NCI-H2107 treated with DMSO at 0.1 percent for 48 hours (cell line): ENCODE results near the gene RABEP2.
"Not testable (repeated sequence)": the region's sequence is repeated elsewhere in the genome, so short reads cannot be mapped to it uniquely, and the experiment has no call there.

Experiments used
- DNase-seq: peaks from one replicate; lab custom pipeline; 2025; ENCODE audit not compliant: unreplicated experiment; lab: John Stamatoyannopoulos, UW

Gene RABEP2

DNA sequence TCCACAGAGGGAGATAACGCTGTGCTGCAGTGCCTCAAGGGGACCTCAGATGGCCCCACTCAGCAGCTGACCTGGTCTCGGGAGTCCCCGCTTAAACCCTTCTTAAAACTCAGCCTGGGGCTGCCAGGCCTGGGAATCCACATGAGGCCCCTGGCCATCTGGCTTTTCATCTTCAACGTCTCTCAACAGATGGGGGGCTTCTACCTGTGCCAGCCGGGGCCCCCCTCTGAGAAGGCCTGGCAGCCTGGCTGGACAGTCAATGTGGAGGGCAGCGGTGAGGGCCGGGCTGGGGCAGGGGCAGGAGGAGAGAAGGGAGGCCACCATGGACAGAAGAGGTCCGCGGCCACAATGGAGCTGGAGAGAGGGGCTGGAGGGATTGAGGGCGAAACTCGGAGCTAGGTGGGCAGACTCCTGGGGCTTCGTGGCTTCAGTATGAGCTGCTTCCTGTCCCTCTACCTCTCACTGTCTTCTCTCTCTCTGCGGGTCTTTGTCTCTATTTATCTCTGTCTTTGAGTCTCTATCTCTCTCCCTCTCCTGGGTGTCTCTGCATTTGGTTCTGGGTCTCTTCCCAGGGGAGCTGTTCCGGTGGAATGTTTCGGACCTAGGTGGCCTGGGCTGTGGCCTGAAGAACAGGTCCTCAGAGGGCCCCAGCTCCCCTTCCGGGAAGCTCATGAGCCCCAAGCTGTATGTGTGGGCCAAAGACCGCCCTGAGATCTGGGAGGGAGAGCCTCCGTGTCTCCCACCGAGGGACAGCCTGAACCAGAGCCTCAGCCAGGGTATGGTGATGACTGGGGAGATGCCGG lies 7.5 kb upstream of the RABEP2 start:
- DNase-seq = no peak

DNA sequence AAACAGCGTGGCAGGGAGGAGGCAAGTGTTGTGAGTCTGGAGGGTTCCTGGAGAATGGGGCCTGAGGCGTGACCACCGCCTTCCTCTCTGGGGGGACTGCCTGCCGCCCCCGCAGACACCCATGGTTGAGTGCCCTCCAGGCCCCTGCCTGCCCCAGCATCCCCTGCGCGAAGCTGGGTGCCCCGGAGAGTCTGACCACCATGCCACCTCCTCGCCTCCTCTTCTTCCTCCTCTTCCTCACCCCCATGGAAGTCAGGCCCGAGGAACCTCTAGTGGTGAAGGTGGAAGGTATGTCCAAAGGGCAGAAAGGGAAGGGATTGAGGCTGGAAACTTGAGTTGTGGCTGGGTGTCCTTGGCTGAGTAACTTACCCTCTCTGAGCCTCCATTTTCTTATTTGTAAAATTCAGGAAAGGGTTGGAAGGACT lies 6.8 kb upstream of the RABEP2 start, which contains the start of gene CD19:
CD19 (plus strand) TSS at position 171 of the 425 bp plus-strand sequence; CDS start at position 201, 30 bp downstream.
- DNase-seq = no peak

DNA sequence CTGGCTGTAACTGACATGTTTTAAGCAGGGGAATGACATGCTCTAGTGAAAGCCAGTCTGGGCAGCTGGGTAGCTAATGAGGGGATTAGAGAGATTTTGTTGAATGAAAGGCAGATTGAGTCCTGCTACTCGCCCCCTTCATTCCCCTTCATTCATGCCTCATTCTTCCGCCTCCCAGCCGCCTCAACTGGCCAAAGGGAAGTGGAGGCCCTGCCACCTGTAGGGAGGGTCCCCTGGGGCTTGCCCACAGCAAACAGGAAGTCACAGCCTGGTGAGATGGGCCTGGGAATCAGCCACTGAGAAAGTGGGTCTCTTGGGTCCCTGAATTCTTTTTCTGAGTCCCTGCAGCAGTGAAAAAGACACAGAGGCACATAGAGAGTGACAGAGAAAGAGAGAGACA lies 5.6 kb upstream of the RABEP2 start:
- no peak for DNase-seq

DNA sequence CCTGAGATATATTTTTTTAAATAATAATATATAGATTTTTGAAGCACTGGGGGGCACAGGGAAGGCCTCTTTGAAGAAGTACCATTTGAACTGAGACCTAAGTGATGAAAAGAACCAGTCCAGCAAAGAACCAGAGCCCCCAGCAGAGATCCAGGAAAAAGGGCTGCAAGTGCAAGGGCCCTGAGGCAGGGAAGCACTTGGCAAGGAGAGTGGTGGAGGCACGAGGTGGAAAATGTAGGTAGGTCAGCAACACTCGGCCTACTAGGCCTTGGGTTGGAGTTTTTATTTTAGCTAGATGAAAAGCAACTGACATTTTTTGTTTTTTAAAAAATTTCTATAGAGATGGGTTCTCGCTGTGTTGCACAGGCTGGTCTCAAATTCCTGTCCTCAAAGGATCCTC lies 5.2 kb upstream of the RABEP2 start:
- no peak for DNase-seq

DNA sequence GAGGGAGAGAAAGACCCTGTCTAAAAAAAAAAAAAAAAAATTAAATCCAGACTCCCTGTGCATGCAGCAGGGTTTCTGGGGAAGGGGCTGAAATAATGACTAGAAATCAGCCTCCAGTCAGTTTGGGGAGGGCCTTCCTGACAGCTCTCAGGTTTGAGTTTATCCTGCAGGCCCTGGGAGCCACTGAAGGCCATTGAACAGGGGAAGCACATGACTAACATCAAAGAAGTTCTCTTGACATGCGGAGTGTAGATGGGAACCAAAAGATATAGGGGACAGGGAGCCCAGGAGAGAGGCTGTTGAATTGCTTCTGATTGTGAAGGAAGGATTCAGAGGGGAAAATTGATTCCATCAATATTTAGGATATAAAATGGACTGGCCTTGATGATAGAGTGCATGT lies 2.8 kb upstream of the RABEP2 start:
- no peak for DNase-seq

DNA sequence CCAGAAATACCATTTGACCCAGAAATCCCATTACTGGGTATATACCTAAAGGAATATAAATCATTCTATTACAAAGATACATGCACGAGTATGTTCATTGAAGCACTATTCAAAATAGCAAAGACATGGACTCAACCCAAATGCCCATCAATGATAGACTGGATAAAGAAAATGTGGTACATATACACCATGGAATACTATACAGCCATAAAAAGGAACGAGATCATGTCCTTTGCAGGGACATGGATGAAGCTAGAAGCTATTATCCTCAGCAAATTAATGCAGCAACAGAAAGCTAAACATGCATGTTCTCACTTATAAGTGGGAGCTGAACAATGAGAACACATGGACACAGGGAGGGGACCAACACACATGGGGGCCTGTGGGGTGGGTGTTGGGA lies 1.2 kb upstream of the RABEP2 start:
- DNase-seq = not testable (repeated sequence)

DNA sequence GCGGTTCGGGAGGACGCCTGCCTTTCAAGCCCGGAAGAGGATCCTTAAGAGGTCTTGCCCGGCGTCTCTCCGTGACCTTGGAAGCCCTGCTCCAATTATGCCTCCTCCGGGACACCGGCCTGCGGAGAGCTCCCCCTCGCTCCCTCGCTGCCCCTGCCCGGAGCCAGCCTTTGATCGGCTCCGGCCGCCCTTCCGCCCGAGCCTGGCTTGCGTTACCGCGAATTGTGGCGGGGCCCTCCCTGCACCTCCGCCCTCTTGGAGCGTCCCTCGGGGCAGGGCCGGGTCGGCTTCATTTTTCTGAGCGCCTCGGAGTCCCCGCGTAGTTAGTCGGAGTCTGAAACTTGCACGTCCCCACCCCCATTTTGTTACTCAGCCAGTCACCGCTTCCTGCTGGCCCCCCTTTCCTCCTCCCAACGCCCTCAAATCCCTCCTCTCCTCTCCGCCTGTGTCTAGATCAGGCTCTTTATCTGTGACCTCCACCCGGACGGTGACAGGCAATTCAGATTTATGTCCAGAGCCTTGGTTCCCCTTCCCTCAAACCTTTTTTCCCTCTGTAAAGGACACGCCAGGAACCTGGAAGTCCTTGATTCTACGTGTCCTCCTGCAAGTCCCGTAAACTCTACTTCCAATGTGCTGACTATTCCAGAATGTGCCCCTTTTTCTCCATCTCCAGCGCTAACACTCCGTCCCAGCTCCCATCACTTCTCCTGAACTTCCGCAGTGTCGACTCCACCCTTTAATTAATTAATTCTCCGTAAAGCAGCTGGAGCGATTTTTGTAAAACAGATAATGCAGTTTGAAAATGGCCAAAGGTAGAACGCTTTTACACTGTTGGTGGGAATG lies 569 bp upstream of the RABEP2 start:
- peak; percentile 45 for DNase-seq

DNA sequence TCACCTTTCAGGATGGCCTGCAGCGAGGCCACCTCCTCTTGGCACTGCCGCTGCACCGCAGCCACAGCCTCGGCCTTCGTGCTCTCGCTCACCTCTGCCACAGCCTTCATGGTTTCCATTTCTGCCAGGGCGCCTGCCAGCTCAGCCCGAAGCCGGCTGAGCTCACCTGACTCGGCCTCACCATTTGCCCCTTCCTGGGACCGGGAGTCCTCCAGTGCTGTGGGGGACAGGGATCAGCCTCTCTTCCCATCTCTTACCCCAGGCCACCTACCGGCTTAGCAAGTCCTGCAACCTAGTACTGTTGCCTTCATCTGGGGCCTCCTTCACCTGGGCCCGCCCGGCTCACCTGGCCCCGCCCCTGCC lies 658 bp downstream of the RABEP2 start:
- no peak for DNase-seq

DNA sequence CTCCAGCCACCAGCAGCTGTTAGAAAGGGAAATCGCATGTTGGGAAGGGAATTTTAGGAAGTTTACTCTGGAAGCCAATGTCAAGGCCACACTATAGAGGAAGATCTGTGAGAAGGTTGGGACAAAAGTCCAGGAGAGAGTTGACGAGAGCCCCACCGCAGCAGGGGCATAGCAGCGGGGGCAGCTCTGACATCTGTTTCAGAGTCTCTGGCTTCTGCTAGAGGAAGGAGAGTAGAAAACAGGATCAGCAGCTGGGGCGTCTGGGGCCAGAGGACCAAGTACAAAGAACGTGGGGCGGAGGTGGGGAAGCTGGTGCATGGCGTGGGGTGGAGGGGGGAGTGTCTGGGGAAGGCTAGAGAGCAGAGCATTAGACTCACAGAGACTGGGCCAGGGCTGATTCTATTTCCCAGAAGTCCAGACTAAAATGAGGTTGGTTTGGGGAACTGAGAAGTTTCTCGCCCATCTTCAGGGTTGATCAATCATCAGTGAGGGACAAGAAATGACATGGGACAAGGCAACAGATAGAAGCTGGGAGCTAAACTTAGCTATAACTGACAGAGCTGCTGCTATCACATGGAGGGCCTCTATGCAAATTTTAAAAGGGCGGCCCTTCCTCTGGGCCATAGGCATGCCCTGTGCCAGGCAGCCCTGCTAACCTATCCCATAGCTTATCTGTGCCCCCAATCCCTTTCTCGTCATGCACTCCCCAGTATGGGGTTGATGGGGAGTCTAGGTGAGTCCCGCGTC lies 1.2 kb downstream of the RABEP2 start:
- DNase-seq = no peak

DNA sequence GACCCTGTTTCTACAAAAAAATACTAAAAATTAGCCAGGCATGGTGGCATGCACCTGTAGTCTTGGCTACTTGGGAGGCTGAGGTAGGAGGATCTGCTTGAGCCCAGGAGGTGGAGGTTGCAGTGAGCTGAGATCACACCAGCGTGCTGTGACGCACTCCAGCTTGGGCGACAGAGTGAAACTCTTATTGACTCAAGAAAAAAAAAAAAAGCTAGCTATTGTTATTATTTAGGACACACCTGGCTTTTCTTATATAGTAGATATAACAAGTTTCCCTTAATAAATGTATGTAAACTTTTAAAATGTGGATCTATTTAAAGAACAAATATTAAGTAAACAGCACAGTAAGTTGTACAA lies 1.8 kb downstream of the RABEP2 start:
- DNase-seq = no peak

DNA sequence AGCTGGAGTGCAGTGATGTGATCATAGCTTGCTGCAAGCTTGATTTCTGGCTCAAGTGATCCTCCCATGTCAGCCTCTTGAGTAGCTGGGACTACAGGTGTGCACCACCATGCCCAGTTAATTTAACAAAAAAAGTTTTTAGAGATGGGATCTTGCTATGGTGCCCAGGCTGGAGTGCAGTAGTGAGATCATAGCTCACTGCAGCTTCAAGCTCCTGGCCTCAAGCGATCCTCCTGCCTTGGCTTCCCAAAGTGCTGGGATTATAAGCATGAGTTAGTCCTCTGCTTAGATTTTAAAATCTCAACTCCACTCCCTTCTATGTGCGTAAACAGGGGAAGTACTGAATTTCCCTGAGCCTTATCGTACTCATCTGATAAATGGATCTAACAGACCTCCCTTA lies 6.3 kb downstream of the RABEP2 start:
- DNase-seq = no peak

DNA sequence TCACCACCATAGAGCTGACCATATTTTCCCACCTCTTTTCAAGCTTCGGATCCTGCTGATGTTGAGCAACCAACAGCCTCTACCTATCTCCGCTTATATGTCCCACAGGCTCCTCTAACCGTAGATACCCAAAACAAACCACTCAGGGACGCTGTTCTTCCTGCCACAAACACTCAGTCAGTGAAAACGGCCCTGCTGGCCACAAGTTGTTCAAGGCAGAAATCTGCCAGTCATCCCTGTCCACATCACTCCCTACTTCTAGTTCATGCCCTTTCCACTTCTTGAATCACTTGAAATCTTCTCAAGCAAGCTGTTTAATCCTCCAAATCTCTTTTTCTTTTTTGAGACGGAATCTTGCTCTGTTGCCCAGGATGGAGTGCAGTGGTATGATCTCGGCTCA lies 7.9 kb downstream of the RABEP2 start:
- no peak for DNase-seq

DNA sequence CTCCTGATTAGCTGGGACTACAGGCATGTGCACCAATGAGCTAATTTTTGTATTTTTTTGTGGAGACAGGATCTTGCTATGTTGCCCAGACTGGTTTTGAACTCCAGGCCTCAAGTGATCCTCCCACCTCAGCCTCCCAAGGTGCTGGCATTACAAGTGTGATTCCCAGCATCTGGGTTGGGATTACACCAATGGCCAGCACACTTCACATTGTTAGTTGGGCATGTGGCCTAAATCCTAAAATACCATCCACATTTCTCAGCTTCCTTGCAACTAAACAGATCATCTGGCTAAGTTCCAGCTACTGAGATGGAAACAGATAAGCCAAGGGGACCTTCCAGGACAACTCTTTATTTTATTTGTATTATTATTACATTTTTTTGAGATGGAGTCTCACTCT lies 9.9 kb downstream of the RABEP2 start:
- no peak for DNase-seq

DNA sequence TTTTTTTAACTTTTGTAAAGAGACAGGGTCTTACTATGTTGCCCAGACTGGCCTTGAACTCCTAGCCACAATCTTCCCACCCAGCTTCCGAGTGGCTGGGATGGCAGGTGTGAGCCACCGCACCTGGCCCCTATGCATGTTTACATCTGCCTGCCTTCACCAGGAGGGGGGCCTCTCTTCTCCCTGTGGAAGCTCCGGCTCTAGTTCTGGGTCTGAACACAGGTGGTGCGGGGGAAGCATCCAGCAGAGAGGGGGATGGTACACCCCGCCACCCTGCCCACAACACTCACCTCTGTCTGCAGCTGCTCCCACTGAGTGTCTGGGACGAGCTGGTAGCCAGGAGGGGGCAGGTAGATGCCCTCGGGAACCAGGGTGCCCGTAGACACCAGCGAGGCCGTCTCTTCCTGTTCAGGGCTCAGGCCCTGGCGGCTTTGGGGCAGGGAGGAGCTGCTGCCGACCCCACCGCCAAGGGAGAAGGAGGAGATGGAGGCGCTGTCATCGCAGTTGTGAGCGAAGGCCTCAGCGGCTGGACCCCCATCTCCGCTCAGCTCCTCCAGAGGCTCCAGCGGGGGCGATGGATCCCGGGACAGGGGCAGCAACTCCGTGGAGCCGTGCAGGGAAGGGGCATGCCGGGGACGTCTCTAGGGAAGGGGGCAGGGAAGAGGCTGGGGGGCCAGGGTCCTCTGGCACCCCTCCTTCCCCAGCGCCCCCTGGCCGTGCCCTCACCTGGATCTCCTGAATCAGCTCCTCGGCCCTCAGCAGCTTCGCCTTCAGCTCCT lies 10.9 kb downstream of the RABEP2 start:
- DNase-seq = peak; percentile 84

DNA sequence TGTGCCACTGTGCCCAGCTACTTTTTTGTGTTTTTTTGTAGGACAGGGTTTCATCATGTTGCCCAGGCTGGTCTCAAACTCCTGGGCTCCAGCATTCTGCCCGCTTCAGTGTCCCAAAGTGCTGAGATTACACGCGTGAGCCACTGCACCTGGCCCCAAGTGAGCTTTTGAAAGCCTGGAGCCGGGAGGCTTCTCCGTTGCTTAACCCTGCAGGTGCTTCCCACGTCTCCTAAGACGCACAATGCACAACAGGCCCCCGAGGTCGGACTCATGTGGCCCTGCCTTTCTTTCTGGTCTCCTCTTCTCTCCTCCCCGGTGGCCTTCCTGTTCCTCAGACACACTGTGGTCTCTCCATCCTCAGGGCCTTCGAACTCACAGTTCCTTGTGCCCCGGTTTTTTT lies 12.5 kb downstream of the RABEP2 start:
- DNase-seq = no peak

DNA sequence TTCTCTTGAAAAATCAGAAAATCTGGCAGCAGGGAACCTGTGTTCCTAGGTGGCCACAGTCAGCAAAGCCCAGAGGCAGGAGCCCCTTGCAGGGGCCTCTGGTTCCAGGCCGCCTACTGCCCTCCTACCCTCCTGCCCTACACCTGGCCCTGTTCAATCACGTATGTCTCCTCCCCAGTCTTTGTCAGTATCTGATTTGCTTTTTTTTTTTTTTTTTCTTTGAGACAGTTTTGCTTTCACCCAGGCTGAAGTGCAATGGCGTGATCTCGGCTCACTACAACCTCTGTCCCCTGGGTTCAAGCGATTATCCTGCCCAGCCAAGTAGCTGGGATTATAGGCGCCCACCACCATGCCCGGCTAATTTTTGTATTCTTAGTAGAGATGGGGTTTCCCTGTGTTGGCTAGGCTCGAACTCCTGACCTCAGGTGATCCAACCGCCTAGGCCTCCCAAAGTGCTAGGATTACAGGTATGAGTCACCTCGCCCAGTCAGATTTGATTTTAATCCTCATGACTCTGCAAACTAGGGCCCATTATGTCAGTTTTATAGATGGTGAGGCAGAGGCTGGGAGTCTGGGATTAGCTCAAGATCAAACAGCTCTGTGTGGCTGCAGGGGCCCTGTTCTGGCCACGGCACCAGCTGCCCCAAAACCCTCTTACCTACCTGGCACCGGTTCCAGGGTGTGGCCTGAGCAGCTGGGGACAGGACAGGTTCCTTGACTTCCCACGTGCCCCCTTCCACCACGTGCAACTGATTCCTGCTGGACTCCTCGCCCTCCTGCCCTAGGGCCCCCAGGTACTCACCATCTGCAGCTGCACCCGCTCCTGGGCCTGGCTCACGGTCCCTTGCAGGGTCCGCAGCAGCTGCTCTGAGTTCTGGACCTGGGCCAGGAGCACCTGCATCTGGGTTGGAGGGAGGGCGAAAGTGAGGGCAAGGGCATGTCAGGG lies 14.7 kb downstream of the RABEP2 start:
- DNase-seq = no peak

DNA sequence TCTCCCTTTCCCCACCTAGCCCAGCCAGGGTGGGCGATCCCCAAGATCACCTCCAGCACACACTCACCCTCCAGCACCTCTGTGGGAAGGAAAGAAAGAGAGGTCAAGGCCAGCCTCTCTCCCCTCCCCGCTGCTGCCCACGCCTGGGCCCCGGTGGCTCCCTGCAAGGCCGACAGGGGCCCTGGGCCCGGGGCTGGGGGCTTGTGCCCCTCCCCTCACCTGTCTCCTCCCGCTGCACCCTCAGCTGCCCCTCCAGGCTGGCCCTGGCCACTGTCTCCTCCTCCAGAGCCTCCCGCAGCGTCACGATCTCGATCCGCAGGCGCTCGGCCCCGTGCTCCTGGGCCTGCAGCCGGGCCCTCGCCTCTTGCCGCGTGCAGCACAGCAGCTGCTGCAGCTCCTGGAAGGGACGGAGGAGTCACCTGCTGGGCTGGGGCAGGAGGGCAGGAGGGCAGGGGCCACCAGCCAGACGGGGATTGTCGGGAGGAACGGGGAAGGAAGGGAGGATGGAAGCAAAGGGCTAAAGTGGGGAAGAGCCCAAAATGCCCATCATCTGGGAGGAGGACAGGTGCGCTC lies 19.2 kb downstream of the RABEP2 start:
- no peak for DNase-seq

DNA sequence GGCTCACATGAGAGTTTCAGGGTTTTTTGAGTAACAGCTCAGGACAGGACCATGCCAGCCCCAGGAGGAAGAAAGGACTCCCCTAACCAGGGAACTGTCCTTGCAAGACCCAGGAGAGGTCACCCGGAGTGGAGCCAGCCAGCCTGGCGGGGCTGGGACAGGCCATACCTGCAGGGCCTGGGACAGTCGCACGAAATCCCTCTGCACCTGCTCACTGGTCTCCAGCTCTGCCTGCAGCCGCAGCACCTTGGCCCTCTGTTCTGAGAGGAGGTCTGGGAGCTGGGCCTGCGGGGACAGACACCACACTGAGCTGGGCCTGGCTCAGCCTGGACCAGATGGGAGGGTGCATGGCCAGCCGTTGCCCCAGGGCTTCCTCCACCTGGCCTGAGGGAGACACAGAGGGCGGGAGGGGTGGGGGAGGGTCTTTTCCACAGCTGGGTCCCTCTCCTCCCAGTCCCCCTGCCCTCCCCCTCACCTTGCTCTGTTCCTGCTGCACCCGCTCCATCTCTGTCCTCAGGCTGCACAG lies 19.7 kb downstream of the RABEP2 start:
- no peak for DNase-seq

DNA sequence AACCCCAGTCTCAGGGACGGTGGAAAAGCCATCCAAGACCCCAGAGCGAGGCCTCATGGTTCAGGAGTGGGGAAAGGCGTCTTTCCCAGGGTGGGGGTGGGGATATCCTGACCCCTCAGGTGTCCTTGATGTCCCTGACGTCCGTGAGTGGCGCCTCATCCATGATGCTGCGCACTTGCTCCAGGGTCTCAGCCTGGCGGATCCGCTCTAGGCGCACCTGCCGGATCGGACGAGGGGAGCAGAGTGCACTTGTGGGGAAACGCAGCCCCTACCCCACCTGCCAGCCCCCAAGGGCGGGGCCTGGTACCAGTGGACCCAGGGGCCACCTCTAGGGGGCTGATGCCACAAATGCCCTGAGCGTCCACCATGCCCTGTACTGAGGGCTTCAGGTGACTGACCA lies 20.2 kb downstream of the RABEP2 start:
- no peak for DNase-seq
